ENCODE measurements around the gene ZNF747.

GRCh38 chr16:30488764-30489605, 45.7 kb downstream of the ZNF747 start:
- TF ChIP-seq EZH2 (IDR thresholded peaks at IDR 0.05; ENCODE audit: insufficient read depth, low read length) (no peak), CTCF (IDR thresholded peaks at IDR 0.05; ENCODE audit: insufficient read depth, low read depth, low read length) (no peak)

Measured in astrocyte (in vitro differentiated cells and primary cell).